IMR-90 (cell line): ENCODE results near the gene FOXI1. TPM values are rescaled to one million over a fixed set of nuclear protein-coding genes. Genes with fewer than 3 reads are reported as not detected.
"Not testable (repeated sequence)": the region's sequence is repeated elsewhere in the genome, so short reads cannot be mapped to it uniquely, and the experiment has no call there.

Source experiments
- ATAC-seq: fragments of 200-7000 bp; cut with Tn5 transposase; 2 replicates; pipeline ENCODE4 v1.9.1; 2020; ENCODE audit warnings: low read depth, mild to moderate bottlenecking, moderate library complexity
- BruUV-seq: library from RNA; stranded (reverse); fragments of 400-500 nt; replicated peaks from 2 replicates; lab custom pipeline; 2021; lab: Mats Ljungman, UMichigan
- CTCF ChIA-PET: fragments of 300-600 bp; formaldehyde crosslinking; extraction: SDS; loops from one replicate; lab custom pipeline; 2021; ENCODE audit warnings: antibody characterized with exemption; lab: Yijun Ruan, JAX
- POLR2A ChIA-PET: fragments of 300-600 bp; sonication (Branson Sonifier 250); formaldehyde crosslinking; loops from one replicate; lab custom pipeline; 2022; ENCODE audit warnings: antibody characterized with exemption; ENCODE audit not compliant: unreplicated experiment; lab: Charles Lee
- DNase-seq: peaks from one replicate; pipeline ENCODE4 v3.0.0; 2013
- H2AFZ ChIP-seq: replicated peaks from 2 replicates; pipeline ENCODE3; 2013; ENCODE audit warnings: low read length, mild to moderate bottlenecking; ENCODE audit not compliant: poor library complexity
- H2AK5ac ChIP-seq: 2 replicates; pipeline ENCODE4 v1.6.1; 2013; ENCODE audit warnings: low read depth, low read length, inconsistent platforms
- H2AK9ac ChIP-seq: replicated peaks from 2 replicates; pipeline ENCODE3; 2013; ENCODE audit warnings: mild to moderate bottlenecking, low read depth, low read length, moderate library complexity; ENCODE audit not compliant: poor library complexity
- H2BK120ac ChIP-seq: 2 replicates; pipeline ENCODE4 v1.6.1; 2013; ENCODE audit warnings: low read depth, low read length, inconsistent platforms
- H2BK15ac ChIP-seq: 3 replicates; pipeline ENCODE4 v1.6.1; 2013; ENCODE audit warnings: low read depth, low read length, inconsistent platforms
- H2BK20ac ChIP-seq: 2 replicates; pipeline ENCODE4 v1.6.1; 2013; ENCODE audit warnings: low read depth, mild to moderate bottlenecking, inconsistent platforms, low read length, moderate library complexity
- H2BK5ac ChIP-seq: 2 replicates; pipeline ENCODE4 v1.6.1; 2013; ENCODE audit warnings: mild to moderate bottlenecking, low read depth, low read length, inconsistent platforms; ENCODE audit not compliant: poor library complexity, severe bottlenecking
- H3K14ac ChIP-seq: replicated peaks from 2 replicates; pipeline ENCODE4 v1.6.1; 2013; ENCODE audit warnings: low read depth, low read length, inconsistent platforms
- H3K18ac ChIP-seq: 2 replicates; pipeline ENCODE4 v1.6.1; 2013; ENCODE audit warnings: low read depth, low read length, control low read depth
- H3K23ac ChIP-seq: 2 replicates; pipeline ENCODE4 v1.6.1; 2013; ENCODE audit warnings: low read depth, low read length, inconsistent platforms
- H3K27ac ChIP-seq: 2 replicates; pipeline ENCODE4 v1.5.1; 2013; ENCODE audit warnings: mild to moderate bottlenecking, control low read depth, low read length; ENCODE audit not compliant: insufficient read depth
- H3K27me3 ChIP-seq: 2 replicates; pipeline ENCODE4 v1.6.1; 2013; ENCODE audit warnings: low read length; ENCODE audit not compliant: control insufficient read depth, insufficient read depth
- H3K36me3 ChIP-seq: 2 replicates; pipeline ENCODE4 v1.6.1; 2013; ENCODE audit warnings: low read length, mixed read lengths; ENCODE audit not compliant: control insufficient read depth, insufficient read depth
- H3K4ac ChIP-seq: 2 replicates; pipeline ENCODE4 v1.6.1; 2013; ENCODE audit warnings: low read depth, low read length, inconsistent platforms
- H3K4me1 ChIP-seq: 2 replicates; pipeline ENCODE4 v1.6.1; 2013; ENCODE audit warnings: low read length, mixed read lengths; ENCODE audit not compliant: control insufficient read depth, insufficient read depth
- H3K4me2 ChIP-seq: 2 replicates; pipeline ENCODE4 v1.6.1; 2013; ENCODE audit warnings: low read depth, mild to moderate bottlenecking, control low read depth, low read length, moderate library complexity
- H3K4me3 ChIP-seq: 2 replicates; pipeline ENCODE4 v1.5.1; 2013; ENCODE audit warnings: low read depth, mild to moderate bottlenecking, control low read depth, low read length, moderate library complexity; ENCODE audit not compliant: insufficient read depth
- H3K56ac ChIP-seq: 2 replicates; pipeline ENCODE4 v1.6.1; 2013; ENCODE audit warnings: low read length, inconsistent platforms; ENCODE audit not compliant: insufficient read depth; ENCODE audit errors: extremely low read depth
- H3K79me1 ChIP-seq, 2 experiments: 2 replicates each; pipeline ENCODE4 v1.6.1; 2013; ENCODE audit warnings: low read length in 2 of 2, inconsistent platforms in 1 of 2, low read depth in 1 of 2
- H3K9ac ChIP-seq: 2 replicates; pipeline ENCODE4 v1.6.1; 2013; ENCODE audit warnings: low read depth, low read length, control low read depth
- H3K9me1 ChIP-seq: 2 replicates; pipeline ENCODE4 v1.6.1; 2013; ENCODE audit warnings: low read length, inconsistent platforms; ENCODE audit not compliant: insufficient read depth
- H3K9me3 ChIP-seq: 2 replicates; pipeline ENCODE4 v1.6.1; 2013; ENCODE audit warnings: low read length; ENCODE audit not compliant: control insufficient read depth, insufficient read depth
- H4K20me1 ChIP-seq: 2 replicates; pipeline ENCODE4 v1.6.1; 2013; ENCODE audit warnings: low read length, inconsistent platforms; ENCODE audit not compliant: insufficient read depth
- H4K5ac ChIP-seq: 2 replicates; pipeline ENCODE4 v1.6.1; 2013; ENCODE audit warnings: mild to moderate bottlenecking, low read depth, low read length, control low read depth
- H4K8ac ChIP-seq, 2 experiments: 2 replicates each; pipeline ENCODE4 v1.6.1; 2013; ENCODE audit warnings: low read depth in 2 of 2, low read length in 2 of 2, control low read depth in 1 of 2, inconsistent platforms in 1 of 2
- H4K91ac ChIP-seq: 2 replicates; pipeline ENCODE4 v1.6.1; 2013; ENCODE audit warnings: low read depth, low read length, inconsistent platforms; ENCODE audit not compliant: insufficient read depth
- WGBS, 2 experiments: methylation state at CpG; one replicate each; pipeline versions ENCODE4 v1.1.5 to v1.1.7; 2013; ENCODE audit warnings: missing lambda C conversion rate in 2 of 2; ENCODE audit not compliant: insufficient read length in 1 of 2; ENCODE audit errors: extremely low coverage in 2 of 2; 5-methylcytosine and 5-hydroxymethylcytosine counted together
- dilution Hi-C: fragments of 300-500 bp; cut with HindIII; formaldehyde crosslinking; loops from one replicate; pipeline ENCODE4 v1.14.3; 2018; ENCODE audit warnings: low sequenced_read_pairs; ENCODE audit not compliant: unreplicated experiment
- in situ Hi-C: fragments of 300-500 bp; cut with MboI; formaldehyde crosslinking; loops from 3 replicates; pipeline ENCODE4 v1.14.3; 2019; ENCODE audit warnings: low sequenced_read_pairs, inconsistent platforms, mixed read lengths
- intact Hi-C: fragments of 100-400 bp; cut with micrococcal nuclease; formaldehyde crosslinking; loops from 2 replicates; pipeline ENCODE4 v1.10.0; 2022
- polyA plus RNA-seq, 3 experiments: library from polyadenylated mRNA; depleted of rRNA; stranded (reverse); fragments of >200 nt; gene quantifications; 2 replicates each; pipeline ENCODE4 v1.2.3, GENCODE V29; 2012; ENCODE audit warnings: low replicate concordance in 1 of 3
- total RNA-seq: library from RNA; depleted of rRNA; stranded (reverse); fragments of >200 nt; gene quantifications from 2 replicates; pipeline ENCODE4 v1.2.3, GENCODE V29; 2012

The FOXI1 gene
- total and polyA plus RNA-seq, 2 of the 4 experiments (the other 2 are of a cell fraction): not detected

GRCh38 chr5:170094329-170094728 lies 11.4 kb upstream of the FOXI1 start:
- H4K91ac ChIP-seq, H3K79me1 ChIP-seq, POLR2A ChIA-PET, H3K27me3 ChIP-seq, H2AK9ac ChIP-seq, H4K20me1 ChIP-seq, in situ Hi-C loops, H3K23ac ChIP-seq, ATAC-seq, H2BK120ac ChIP-seq, dilution Hi-C loops, H2BK20ac ChIP-seq, H4K8ac ChIP-seq, DNase-seq, H3K9ac ChIP-seq, H2BK5ac ChIP-seq, H2BK15ac ChIP-seq, H3K18ac ChIP-seq, H2AK5ac ChIP-seq, BruUV-seq, H3K9me3 ChIP-seq, H4K5ac ChIP-seq, H3K4me3 ChIP-seq, H3K9me1 ChIP-seq, H3K4me2 ChIP-seq, H3K36me3 ChIP-seq, intact Hi-C loops, H3K14ac ChIP-seq, H3K56ac ChIP-seq, H3K4ac ChIP-seq, H3K4me1 ChIP-seq, H3K27ac ChIP-seq, H2AFZ ChIP-seq: not testable (repeated sequence)
- CTCF ChIA-PET: interaction anchor here (0.6 kb wide), 1 partner anchor 526 kb away, joined by 4 read pairs; no protein-coding TSS in a partner anchor
- 61% methylated on average over 3 of the region's 10 CpGs; no CpG with 5 or more reads in 1 of the 2 experiments for WGBS, 2 experiments
